Astrocyte of the spinal cord (primary cell): ENCODE data around the gene SIM1.

Source experiments
- DNase-seq: peaks from one replicate; pipeline ENCODE4 v3.0.0; 2011; ENCODE audit warnings: low read depth, low spot score
- H3K4me3 ChIP-seq: 2 replicates; pipeline ENCODE4 v1.5.1; 2011; ENCODE audit warnings: low read depth, mild to moderate bottlenecking, low read length, moderate library complexity
- CTCF ChIP-seq: IDR thresholded peaks from 2 replicates; pipeline ENCODE4 v1.5.1; 2012; ENCODE audit warnings: low read depth, mild to moderate bottlenecking, low read length, inconsistent platforms
- in situ Hi-C: cut with HindIII; loops from 2 replicates; pipeline ENCODE4 v1.10.0; 2017; ENCODE audit warnings: low sequenced_read_pairs

SIM1 gene

GRCh38 chr6:100464903-100465700 lies at the start of gene SIM1:
TSS of gene SIM1 (minus strand) at chr6:100464921. CDS start at chr6:100463468, 1,453 bp downstream.
- in situ Hi-C loops: loop anchor here (25.0 kb wide), 1 partner anchor 353 kb away; no protein-coding TSS in a partner anchor
- no peak for TF ChIP-seq CTCF
- DNase-seq: peak; percentile 77
- H3K4me3 ChIP-seq: peak within 1 kb of the TSS; percentile 20

- no peak for TF ChIP-seq CTCF
- in situ Hi-C loops: no loop called here
- H3K4me3 ChIP-seq: no peak overlapping the region
- peak; percentile 45 for DNase-seq
These were observed 47.6 kb upstream of the SIM1 start for GRCh38 chr6:100512203-100512862.

GRCh38 chr6:100509101-100509500 lies 44.4 kb upstream of the SIM1 start:
- H3K4me3 ChIP-seq: no peak overlapping the region
- DNase-seq: no peak
- no peak for TF ChIP-seq CTCF
- in situ Hi-C loops: no loop called here

GRCh38 chr6:100506651-100507050 lies 41.9 kb upstream of the SIM1 start:
- in situ Hi-C loops: no loop called here
- DNase-seq: peak; percentile 45
- no peak overlapping the region for H3K4me3 ChIP-seq
- TF ChIP-seq CTCF: no peak

- DNase-seq: peak; percentile 91
- TF ChIP-seq CTCF: no peak
- in situ Hi-C loops: no loop called here
- no peak overlapping the region for H3K4me3 ChIP-seq
These were observed 40.3 kb upstream of the SIM1 start for GRCh38 chr6:100504786-100505737.

GRCh38 chr6:100503043-100503705 lies 38.5 kb upstream of the SIM1 start:
- no peak for TF ChIP-seq CTCF
- no peak overlapping the region for H3K4me3 ChIP-seq
- in situ Hi-C loops: no loop called here
- no peak for DNase-seq
